Stromal cell of bone marrow (primary cell): ENCODE measurements around the gene ANTXR1.
"Not testable (repeated sequence)": the region's sequence is repeated elsewhere in the genome, so short reads cannot be mapped to it uniquely, and the experiment has no call there.

Experiments used
- DNase-seq: peaks from one replicate; pipeline ENCODE4 v3.0.0-alpha.2; 2012; ENCODE audit warnings: low read depth

The ANTXR1 gene

GRCh38 chr2:69165091-69165880 is 152.3 kb downstream of the ANTXR1 start:
- DNase-seq: no peak

- no peak for DNase-seq
Measured at GRCh38 chr2:69166465-69166811, 153.5 kb downstream of the ANTXR1 start.

- no peak for DNase-seq
Measured at GRCh38 chr2:69166812-69167468, 154.0 kb downstream of the ANTXR1 start.

- DNase-seq: no peak
Measured at GRCh38 chr2:69167469-69167822, 154.5 kb downstream of the ANTXR1 start.

- DNase-seq: no peak
Measured at GRCh38 chr2:69168144-69168813, 155.3 kb downstream of the ANTXR1 start.

GRCh38 chr2:69168950-69169654 is 156.1 kb downstream of the ANTXR1 start:
- no peak for DNase-seq

- DNase-seq: no peak
Measured at GRCh38 chr2:69169655-69170389, 156.8 kb downstream of the ANTXR1 start.

- DNase-seq: no peak
Measured at GRCh38 chr2:69170661-69171060, 157.7 kb downstream of the ANTXR1 start.

GRCh38 chr2:69171116-69171896 is 158.3 kb downstream of the ANTXR1 start:
- no peak for DNase-seq

GRCh38 chr2:69171897-69172525 is 159.0 kb downstream of the ANTXR1 start:
- DNase-seq: no peak

GRCh38 chr2:69173706-69174105 is 160.7 kb downstream of the ANTXR1 start:
- no peak for DNase-seq

- DNase-seq: not testable (repeated sequence)
Measured at GRCh38 chr2:69174211-69174610, 161.2 kb downstream of the ANTXR1 start.

GRCh38 chr2:69175790-69176715 is 163.1 kb downstream of the ANTXR1 start:
- DNase-seq: no peak

- DNase-seq: peak; percentile 85
Measured at GRCh38 chr2:69177063-69177771, 164.2 kb downstream of the ANTXR1 start.

- peak; percentile 88 for DNase-seq
Measured at GRCh38 chr2:69177785-69178636, 165.0 kb downstream of the ANTXR1 start.

- DNase-seq: no peak
Measured at GRCh38 chr2:69178756-69179155, 165.8 kb downstream of the ANTXR1 start.

GRCh38 chr2:69180227-69180626 is 167.2 kb downstream of the ANTXR1 start:
- no peak for DNase-seq

- no peak for DNase-seq
Measured at GRCh38 chr2:69180974-69181373, 168.0 kb downstream of the ANTXR1 start.
